Transverse colon (tissue), 4 donors: Measurements from ENCODE around the gene YIPF5. TPM values are rescaled to one million over a fixed set of nuclear protein-coding genes. Genes with fewer than 3 reads are reported as not detected.

Experiments
- DNase-seq: peaks from one replicate; pipeline ENCODE4 v3.0.0-alpha.2; 2019
- H3K27ac ChIP-seq, 4 donors: fragments of 200-600 bp; sonication (generic); 2 replicates each; pipeline ENCODE4 v1.5.1; 2016 to 2018; ENCODE audit warnings: inconsistent platforms in 4 of 4
- H3K27me3 ChIP-seq: fragments of 200-600 bp; sonication (generic); 2 replicates; pipeline ENCODE4 v1.5.1; 2017; ENCODE audit warnings: inconsistent platforms
- H3K36me3 ChIP-seq, 4 donors: fragments of 200-600 bp; sonication (generic); 2 replicates each; pipeline ENCODE4 v1.5.1; 2017 to 2019; ENCODE audit warnings: inconsistent platforms in 4 of 4
- H3K4me1 ChIP-seq, 4 donors: fragments of 200-600 bp; sonication (generic); 2 replicates each; pipeline ENCODE4 v1.5.1; 2017 to 2020; ENCODE audit warnings: inconsistent platforms in 4 of 4
- H3K4me3 ChIP-seq, 4 donors: fragments of 200-600 bp; sonication (generic); 1 replicate in 1 of 4; 2 replicates in 3 of 4; pipeline versions ENCODE4 v1.5.1 to v1.6.1; 2017 to 2019; ENCODE audit warnings: inconsistent platforms in 4 of 4
- H3K9me3 ChIP-seq, 2 donors: fragments of 200-600 bp; sonication (generic); 2 replicates each; pipeline ENCODE4 v1.5.1; 2017 to 2019; ENCODE audit warnings: inconsistent platforms in 2 of 2
- EP300 ChIP-seq: sonication (generic); formaldehyde crosslinking; IDR thresholded peaks from one replicate; pipeline ENCODE4 v1.6.1; 2017; ENCODE audit warnings: antibody characterized with exemption, low read depth
- POLR2A ChIP-seq: fragments of 450-650 bp; IDR thresholded peaks from one replicate; pipeline ENCODE4 v1.6.1; 2016; ENCODE audit warnings: antibody characterized with exemption, mild to moderate bottlenecking, moderate library complexity
- POLR2AphosphoS5 ChIP-seq, 3 donors: sonication (generic); formaldehyde crosslinking; IDR thresholded peaks; one replicate each; pipeline ENCODE4 v1.6.1; 2016; ENCODE audit warnings: antibody characterized with exemption in 3 of 3
- WGBS, 2 donors: methylation state at CpG; one replicate each; pipeline ENCODE4 v1.1.5; 2018; ENCODE audit warnings: low coverage in 1 of 2; 5-methylcytosine and 5-hydroxymethylcytosine counted together
- in situ Hi-C, 4 donors: fragments of 200-750 bp; cut with MboI; loops; one replicate each; pipeline versions ENCODE4 v1.15.0 to v1.15.1; 2017; ENCODE audit warnings: low sequenced_read_pairs in 3 of 4, low pct_ligation_motif_present in 1 of 4, low pct_unique_long_range_greater_than_20kb in 1 of 4
- intact Hi-C: fragments of 100-400 bp; cut with DNase I; formaldehyde crosslinking; loops from one replicate; pipeline ENCODE4 v1.15.1; 2023; ENCODE audit warnings: low total_unique reads
- total RNA-seq, 4 donors: library from RNA; depleted of rRNA; stranded (reverse); fragments of >200 nt; gene quantifications; one replicate each; pipeline ENCODE4 v1.1.0, GENCODE V29; 2016
- TF ChIP-seq, protein P1 (sequence below), 5 experiments: fragments of 200-600 bp in 3 of 5; fragments of 450-650 bp in 2 of 5; sonication (generic) in 3 of 5; IDR thresholded peaks; 1 replicate in 2 of 5; 2 replicates in 3 of 5; pipeline ENCODE4 v1.5.1; 2016 to 2017; ENCODE audit warnings: antibody characterized with exemption in 5 of 5, inconsistent platforms in 3 of 5, mild to moderate bottlenecking in 2 of 5, moderate library complexity in 1 of 5

YIPF5 gene
- total RNA-seq, 4 donors from 2014 or later = 10.1 to 44.4 (median 25.6) TPM

DNA sequence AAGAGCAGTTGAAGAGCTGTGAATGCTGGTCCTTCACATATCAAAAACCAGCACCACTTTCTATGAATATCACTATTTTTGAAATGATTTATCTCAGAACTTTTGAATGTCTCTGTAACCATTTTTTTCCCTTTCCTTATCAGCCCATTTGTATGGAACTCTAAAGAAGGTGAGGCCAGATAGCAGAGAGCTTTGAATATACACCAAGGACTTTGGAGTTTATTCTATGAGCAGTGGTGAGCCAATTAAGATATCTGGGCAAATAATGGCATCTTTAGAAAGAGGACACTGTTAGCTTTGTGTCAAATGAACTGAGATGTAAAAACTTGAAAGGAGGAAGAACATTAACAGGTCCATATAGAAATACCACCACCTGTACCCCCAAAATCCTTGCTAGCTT lies 22.2 kb upstream of the YIPF5 start:
- Histone ChIP-seq H3K27ac (no peak overlapping the region), H3K27me3 (no peaks in the 10 kb centered on the region), H3K4me1 (peaks cover 0 to 27% (median 5%) of the 10 kb centered on the region in 4 donors), H3K36me3 (no peaks in the 10 kb centered on the region), H3K9me3 (no peaks in the 10 kb centered on the region), H3K4me3 (no peak overlapping the region)
- DNase-seq = no peak
- intact Hi-C loops = no loop called here
- TF ChIP-seq POLR2AphosphoS5 (IDR thresholded peaks at IDR 0.05) (no peak), EP300 (no peak), POLR2A (no peak)
- TF ChIP-seq, protein P1, sequence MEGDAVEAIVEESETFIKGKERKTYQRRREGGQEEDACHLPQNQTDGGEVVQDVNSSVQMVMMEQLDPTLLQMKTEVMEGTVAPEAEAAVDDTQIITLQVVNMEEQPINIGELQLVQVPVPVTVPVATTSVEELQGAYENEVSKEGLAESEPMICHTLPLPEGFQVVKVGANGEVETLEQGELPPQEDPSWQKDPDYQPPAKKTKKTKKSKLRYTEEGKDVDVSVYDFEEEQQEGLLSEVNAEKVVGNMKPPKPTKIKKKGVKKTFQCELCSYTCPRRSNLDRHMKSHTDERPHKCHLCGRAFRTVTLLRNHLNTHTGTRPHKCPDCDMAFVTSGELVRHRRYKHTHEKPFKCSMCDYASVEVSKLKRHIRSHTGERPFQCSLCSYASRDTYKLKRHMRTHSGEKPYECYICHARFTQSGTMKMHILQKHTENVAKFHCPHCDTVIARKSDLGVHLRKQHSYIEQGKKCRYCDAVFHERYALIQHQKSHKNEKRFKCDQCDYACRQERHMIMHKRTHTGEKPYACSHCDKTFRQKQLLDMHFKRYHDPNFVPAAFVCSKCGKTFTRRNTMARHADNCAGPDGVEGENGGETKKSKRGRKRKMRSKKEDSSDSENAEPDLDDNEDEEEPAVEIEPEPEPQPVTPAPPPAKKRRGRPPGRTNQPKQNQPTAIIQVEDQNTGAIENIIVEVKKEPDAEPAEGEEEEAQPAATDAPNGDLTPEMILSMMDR (IDR thresholded peaks at IDR 0.05) = no peak
- in situ Hi-C loops = no loop called here

DNA sequence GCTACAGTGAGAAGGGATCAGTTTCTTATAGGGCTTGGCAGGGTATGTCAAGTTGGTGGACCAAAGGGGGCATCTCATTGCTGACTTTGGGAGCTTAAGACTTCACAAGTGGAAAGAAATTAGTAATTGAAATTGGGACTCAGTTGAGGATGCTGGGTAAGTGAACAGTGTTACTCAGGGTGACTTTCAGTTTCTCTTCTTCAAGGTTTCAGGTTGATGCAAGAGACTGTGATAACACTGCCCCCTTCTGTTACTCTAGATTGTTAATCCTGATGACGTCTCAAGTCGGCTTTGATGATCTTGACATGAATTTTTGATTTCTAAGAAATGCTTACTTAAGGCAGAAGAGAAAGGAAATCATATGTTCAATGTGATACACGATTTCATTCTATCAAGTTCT lies 21.5 kb upstream of the YIPF5 start:
- Histone ChIP-seq H3K27ac (no peak overlapping the region), H3K4me3 (no peak overlapping the region), H3K27me3 (no peaks in the 10 kb centered on the region), H3K9me3 (no peaks in the 10 kb centered on the region), H3K36me3 (no peaks in the 10 kb centered on the region), H3K4me1 (peaks cover 0 to 31% (median 5%) of the 10 kb centered on the region in 4 donors)
- TF ChIP-seq, protein P1 (IDR thresholded peaks at IDR 0.05) = peak; percentile 24 to 37 (median 31)
- TF ChIP-seq POLR2A = no peak
- WGBS, 2 donors = 15 to 23% methylated on average over 3 of the region's 3 CpGs
- intact Hi-C loops = no loop called here
- DNase-seq = no peak
- in situ Hi-C loops = no loop called here

DNA sequence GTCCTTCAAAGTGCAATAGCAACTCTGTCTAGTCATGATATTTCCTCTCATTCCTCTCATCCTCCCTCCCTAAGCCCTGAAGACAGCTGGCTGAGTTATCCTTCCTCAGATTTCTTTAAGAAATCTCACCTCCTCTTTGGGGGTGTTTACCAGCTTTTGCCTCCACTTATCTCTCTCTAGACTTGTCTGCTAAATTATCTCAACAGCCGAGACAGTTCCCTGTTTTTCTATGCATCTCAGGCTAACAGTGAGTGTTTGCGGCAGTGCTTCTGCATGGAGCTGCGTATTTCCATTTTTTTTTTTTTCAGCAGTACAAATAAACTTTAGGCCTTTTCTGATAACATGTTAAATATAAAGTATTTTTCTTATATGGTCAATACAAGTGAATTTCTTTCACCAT lies 21.1 kb upstream of the YIPF5 start:
- Histone ChIP-seq H3K27ac (no peak overlapping the region), H3K36me3 (no peaks in the 10 kb centered on the region), H3K27me3 (no peaks in the 10 kb centered on the region), H3K9me3 (no peaks in the 10 kb centered on the region), H3K4me1 (peaks cover 0 to 31% (median 5%) of the 10 kb centered on the region in 4 donors), H3K4me3 (no peak overlapping the region)
- in situ Hi-C loops = no loop called here
- intact Hi-C loops = no loop called here
- no peak for DNase-seq
- TF ChIP-seq POLR2A = no peak
- TF ChIP-seq EP300 = no peak
- no peak for TF ChIP-seq POLR2AphosphoS5 (IDR thresholded peaks at IDR 0.05)
- TF ChIP-seq, protein P1 (IDR thresholded peaks at IDR 0.05) = no peak
- 52 to 91% methylated on average over 3 of the region's 3 CpGs for WGBS, 2 donors

DNA sequence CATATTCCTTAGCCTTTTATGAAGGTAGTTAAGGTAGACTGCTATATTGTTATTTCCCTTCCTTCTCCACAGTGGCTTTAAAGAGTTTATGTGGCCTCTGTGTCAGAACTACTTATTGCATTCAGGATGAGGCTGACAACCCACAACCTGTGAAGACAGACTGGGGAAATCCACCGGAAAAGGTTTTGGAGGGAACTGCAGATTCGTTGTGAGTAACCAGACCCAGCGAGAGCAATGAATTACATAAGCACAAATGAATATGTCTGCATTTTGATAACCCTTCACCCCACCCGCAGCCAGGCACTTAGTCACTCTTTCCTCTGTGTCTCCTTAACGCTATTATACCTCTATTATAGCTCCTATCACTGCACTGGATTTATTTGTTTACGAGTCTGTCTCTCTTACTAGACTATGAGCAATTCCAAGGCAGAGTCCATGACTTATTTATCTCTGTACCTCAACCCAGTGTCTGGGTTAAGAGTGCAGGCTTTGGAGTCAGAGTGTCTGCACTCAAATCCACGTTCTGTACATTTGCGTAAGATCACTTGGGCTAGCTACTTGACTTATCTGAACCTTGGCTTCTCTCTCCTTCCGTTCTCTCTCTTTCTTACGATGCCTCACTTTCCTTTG lies 19.5 kb upstream of the YIPF5 start:
- H3K27ac ChIP-seq = peak overlapping the region in 3 of 4 donors; percentile 8 to 40 (median 10)
- H3K9me3 ChIP-seq = no peaks in the 10 kb centered on the region
- in situ Hi-C loops = no loop called here
- DNase-seq = peak; percentile 53
- WGBS, 2 donors = 38 to 57% methylated on average over 4 to 10 of the region's 10 CpGs
- H3K4me1 ChIP-seq = peaks cover 0 to 31% (median 5%) of the 10 kb centered on the region in 4 donors
- intact Hi-C loops = no loop called here
- no peaks in the 10 kb centered on the region for H3K36me3 ChIP-seq
- H3K27me3 ChIP-seq = no peaks in the 10 kb centered on the region
- no peak overlapping the region for H3K4me3 ChIP-seq
- TF ChIP-seq EP300 (no peak), POLR2AphosphoS5 (IDR thresholded peaks at IDR 0.05) (no peak), POLR2A (no peak)
- TF ChIP-seq, protein P1 (IDR thresholded peaks at IDR 0.05) = no peak
